ENCODE results near the gene PPP1R13B.

Gene PPP1R13B

DNA sequence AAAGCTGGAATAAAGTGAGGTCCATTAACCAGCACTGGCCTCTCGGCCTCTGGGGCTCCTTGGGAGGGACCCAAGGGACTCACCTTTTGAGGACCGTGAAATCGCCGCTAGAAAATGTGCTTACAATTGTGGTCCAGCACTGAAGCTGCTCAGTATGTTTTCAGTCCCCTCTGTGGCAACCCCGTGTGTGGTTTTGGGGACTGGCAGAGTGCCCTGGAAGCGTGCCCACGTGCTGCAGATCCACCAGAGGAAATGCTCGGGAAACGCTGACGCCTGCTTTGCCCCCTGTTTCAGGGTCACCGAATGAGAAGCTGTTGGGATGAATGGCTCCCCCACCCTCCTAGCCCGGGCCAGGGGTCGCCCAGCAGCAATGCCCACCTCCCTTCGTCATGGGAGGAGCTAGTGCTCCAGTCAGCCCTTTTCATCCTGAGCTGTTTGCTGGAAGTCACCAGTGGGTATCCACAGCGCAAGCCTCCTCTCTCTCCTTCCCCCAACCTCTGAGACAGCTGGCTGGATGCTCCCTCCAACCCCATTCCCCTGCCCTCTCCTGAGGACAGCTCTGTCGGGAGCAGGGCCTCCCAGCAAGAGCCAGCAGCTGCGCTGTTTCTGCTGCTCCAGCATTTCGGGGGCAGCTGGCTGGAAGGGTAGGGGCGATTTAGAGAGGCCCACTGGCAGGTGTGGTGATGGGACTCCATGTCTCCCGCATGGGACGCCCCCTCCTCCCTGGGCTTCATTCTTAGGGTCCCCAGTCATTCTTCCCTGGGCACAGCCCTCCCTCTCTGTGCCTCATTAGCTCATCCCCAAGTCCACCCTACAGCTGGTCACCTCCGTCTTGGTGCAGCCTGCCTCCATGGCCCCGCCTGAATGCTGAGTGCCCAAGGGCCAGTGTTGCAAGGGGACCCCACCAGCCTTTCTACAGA is 33.2 kb upstream of the PPP1R13B start:
- no peak for DNase-seq (ENCODE audit: low read depth in 3 of 3)

DNA sequence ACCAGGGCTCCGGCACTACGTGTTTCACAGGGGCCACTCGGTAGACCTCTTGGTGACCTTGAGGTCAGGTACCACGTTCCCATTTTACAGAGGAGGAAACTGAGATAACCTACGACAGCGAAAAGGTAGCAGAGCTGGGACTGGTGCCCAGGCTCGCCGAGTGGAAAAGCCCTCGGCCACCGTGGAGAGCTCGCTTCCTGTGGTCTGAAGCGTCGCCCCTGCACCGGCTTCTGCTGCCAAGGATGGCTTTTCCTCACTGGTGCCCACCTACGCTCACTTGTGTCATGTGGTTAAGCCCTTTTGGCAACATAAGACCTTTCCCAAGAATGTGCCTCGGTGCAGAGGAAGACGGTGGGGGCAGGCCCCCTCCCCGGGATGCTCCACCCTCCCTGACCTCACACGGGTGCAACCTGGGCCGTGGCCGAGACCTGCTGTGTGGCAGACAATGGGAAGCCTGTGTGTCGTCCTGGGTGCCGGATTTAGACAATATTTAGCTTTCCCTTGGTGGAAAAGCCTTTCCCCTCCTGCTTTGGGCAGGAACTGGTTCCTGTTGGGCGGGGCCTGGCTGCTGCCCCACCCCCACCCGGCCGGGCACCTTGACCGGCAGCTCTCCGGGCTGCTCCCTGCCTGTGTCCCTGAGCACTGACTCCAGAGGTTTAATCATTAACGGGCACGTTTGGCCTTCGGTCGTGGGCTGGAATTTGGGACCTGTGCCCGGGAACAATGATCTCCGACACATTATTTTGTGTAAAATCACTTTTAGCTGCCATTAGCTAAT is 32.4 kb upstream of the PPP1R13B start:
- DNase-seq (ENCODE audit: low read depth in 3 of 3), result no peak

- DNase-seq (ENCODE audit: low read depth in 3 of 3), result no peak
These were observed 31.8 kb upstream of the PPP1R13B start for GRCh38 chr14:103879118-103879569.

- no peak for DNase-seq (ENCODE audit: low read depth in 3 of 3)
These were observed 30.8 kb upstream of the PPP1R13B start for GRCh38 chr14:103878180-103878579.

GRCh38 chr14:103875010-103875409 is 27.6 kb upstream of the PPP1R13B start:
- no peak for DNase-seq (ENCODE audit: low read depth in 3 of 3)

- no peak for DNase-seq (ENCODE audit: low read depth in 3 of 3)
These were observed 25.2 kb upstream of the PPP1R13B start for GRCh38 chr14:103872481-103873113.

DNA sequence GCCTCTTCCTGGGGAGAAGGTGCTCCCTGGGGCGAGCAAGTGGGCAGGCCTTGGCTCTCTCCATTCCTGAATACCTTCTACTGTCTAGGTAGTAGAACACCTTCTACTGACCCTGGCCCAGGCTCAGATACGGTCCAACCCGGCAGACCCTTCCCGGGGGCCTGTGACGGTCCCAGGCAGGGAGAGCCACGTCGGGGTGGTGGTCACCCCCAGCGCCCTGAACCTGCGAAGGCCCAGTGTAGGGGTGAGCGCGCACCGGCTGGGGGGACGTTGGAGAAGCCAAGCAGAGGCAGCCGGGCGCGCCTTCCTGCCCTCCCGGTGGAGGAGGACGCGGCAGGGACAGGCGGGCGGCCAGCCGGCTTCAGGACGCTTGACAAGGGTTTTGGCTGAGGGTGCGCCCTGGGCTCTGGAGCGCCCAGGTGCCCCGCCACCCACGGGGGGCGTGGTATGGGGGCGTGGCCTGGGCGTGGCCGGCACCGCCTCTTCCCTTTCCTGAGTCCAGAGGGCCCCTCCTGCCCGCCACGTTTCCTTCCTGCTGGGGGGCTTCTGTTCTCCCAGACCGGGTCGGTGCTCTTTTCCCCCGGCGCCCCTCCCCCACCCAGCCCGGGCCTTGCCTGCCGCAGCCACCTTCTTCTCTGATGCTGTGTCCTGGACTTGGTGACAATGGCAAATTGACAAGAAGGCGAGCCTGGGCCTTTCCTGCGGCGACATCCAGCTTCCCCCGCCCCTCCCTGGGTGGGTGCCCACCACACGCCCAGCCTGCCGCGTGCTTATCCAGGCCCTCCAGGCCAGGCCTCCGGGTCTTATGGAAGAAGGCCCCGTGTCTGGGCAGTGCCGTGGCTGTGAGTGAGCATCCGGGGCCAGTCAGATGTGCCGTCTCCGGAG is 24.5 kb upstream of the PPP1R13B start:
- DNase-seq (ENCODE audit: low read depth in 3 of 3), result peak; percentile 33 to 62 (median 40)

GRCh38 chr14:103870891-103871595 is 23.7 kb upstream of the PPP1R13B start:
- no peak for DNase-seq (ENCODE audit: low read depth in 3 of 3)

DNA sequence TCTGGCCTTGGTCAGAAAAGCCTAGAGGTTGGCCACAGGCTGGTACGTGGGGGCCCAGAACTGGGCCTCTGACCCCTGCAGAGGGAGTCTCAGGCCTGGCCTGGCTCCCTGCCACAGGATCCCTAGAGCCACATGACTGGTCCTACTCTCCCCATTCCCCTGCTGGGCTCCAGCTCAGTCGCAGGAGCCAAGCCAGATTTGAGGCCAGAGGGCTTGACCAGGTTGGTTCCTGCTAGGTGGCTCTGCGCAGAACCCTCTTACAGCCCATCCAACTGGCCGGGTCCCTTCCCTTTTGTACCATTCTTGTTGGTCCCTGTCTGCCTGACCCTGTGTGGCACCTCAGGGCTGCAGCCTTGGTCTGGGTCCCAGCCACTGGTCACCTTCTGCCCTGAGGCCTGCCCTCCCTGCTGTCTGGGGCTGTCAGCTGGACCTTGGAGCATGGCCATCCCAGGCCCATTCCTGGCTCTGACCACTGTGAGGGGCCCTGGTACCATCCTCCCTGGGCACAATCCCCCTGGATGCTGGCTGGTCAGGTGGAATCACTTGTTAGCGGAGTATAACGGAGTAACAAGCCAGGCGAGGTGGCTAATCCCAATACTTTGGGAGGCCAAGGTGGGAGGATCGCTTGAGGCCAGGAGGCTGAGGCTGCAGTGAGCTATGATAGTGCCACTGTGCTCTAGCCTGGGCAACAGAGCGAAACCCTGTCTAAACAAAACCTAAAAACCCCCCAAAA is 22.9 kb upstream of the PPP1R13B start:
- no peak for DNase-seq (ENCODE audit: low read depth in 3 of 3)

- no peak for DNase-seq (ENCODE audit: low read depth in 3 of 3)
These were observed 22.2 kb upstream of the PPP1R13B start for GRCh38 chr14:103869406-103870143.

- no peak for DNase-seq (ENCODE audit: low read depth in 3 of 3)
These were observed 21.0 kb upstream of the PPP1R13B start for GRCh38 chr14:103868242-103868897.

GRCh38 chr14:103867523-103867953 is 20.2 kb upstream of the PPP1R13B start:
- DNase-seq (ENCODE audit: low read depth in 3 of 3), result no peak

GRCh38 chr14:103867020-103867419 is 19.6 kb upstream of the PPP1R13B start:
- no peak for DNase-seq (ENCODE audit: low read depth in 3 of 3)

DNA sequence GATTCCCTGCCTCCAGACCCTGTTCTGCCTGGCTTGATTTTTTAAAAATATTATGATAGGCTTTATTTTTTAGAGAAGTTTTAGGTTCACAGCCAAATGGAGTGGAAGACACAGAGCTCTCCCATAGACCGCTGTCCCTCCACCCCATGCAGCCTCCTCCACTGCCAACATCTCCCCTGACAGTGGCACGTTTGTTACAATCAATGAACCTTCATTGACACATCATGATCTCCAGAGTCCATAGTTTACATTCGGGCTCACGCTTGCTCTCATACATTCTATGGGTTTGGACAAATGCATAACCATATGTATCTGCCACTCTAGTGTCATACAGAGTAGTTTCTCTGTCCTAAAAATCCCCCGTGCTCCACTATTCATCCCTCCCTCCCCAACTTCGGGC is 15.9 kb upstream of the PPP1R13B start:
- DNase-seq (ENCODE audit: low read depth in 3 of 3), result no peak

DNA sequence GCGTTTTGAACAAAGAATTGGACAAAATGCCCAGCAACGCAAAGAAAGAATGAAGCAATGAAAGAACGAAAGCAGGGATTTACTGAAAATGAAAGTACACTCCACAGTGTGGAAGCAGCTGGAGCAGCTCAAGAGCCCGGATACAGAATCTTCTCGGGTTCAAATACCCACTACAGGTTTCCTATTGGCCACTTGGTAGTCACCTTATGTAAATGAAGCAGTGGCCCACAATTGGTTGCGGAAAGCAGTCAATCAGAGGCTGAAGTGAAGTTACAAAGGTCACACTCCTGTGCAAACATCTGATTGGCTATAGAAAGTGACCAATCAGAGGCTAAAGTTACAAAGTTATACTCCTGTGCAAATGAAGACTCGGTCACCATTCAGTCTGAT is 15.0 kb upstream of the PPP1R13B start:
- DNase-seq (ENCODE audit: low read depth in 3 of 3), result no peak

- DNase-seq (ENCODE audit: low read depth in 3 of 3), result no peak
These were observed 14.3 kb upstream of the PPP1R13B start for GRCh38 chr14:103861413-103862392.

DNA sequence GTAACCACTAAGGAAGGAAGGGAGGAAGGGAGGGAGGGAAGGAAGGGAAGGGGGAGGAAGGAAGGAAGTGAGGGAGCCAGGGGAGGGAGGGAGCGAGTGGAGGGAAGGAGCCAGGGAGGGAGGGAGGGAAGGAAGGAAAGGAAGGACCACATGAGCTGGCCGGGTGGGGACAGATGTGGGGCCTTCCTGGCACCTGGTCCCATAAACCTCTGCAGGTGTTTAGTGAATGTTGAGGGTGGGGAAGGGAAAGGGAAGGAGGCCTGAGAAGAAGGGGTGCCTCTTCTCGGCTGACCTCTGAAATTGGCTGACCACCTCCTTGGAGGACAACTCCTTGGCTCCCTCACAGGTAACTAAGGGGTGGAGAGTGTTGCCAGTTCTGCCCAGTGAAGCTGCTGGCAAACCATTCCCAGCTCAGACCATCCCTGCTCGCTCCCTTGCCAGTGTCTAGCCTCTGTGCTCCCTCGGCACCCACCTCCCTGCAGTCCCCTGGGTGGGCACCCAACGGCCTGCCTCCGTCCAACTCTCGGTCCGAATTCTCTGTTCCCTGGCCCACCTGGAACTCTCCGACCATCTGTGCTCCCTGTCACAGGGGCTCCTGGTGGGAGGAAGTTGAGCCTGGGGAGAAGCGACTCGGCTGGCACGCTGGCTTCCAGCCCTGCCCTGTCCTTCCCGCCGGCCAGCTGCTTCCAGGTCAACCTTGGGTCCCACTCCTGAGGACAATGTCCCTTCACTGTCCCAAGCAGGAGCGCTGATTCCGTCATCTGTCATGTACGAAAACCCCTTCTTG is 12.2 kb upstream of the PPP1R13B start:
- DNase-seq (ENCODE audit: low read depth in 3 of 3), result no peak
